ENCODE results near the gene EXOSC10. TPM values are rescaled to one million over a fixed set of nuclear protein-coding genes. Genes with fewer than 3 reads are reported as not detected.

The EXOSC10 gene
- total and polyA plus RNA-seq, 2 of the 4 experiments (the other 2 are of a cell fraction): 64.5 to 66.0 TPM

- H3K27me3 ChIP-seq (ENCODE audit: control insufficient read depth, insufficient read depth, low read length): no peaks in the 10 kb centered on the region
- ATAC-seq (ENCODE audit: low read depth) (no peak), DNase-seq (no peak)
- no peaks in the 10 kb centered on the region for H3K9me3 ChIP-seq (ENCODE audit: control insufficient read depth, insufficient read depth, low read length)
- no peak overlapping the region for H2BK5ac ChIP-seq (ENCODE audit: low read depth, low read length, poor library complexity, severe bottlenecking)
- peaks cover 23% of the 10 kb centered on the region for H3K36me3 ChIP-seq (ENCODE audit: control insufficient read depth, insufficient read depth, low read length)
- H3K79me1 ChIP-seq (ENCODE audit: low read depth in 1 of 2, low read length in 2 of 2): no peaks in the 10 kb centered on the region
- no peak overlapping the region for H3K14ac ChIP-seq (replicated peaks; ENCODE audit: low read depth, low read length)
- no peak overlapping the region for H2AFZ ChIP-seq (replicated peaks; ENCODE audit: low read length, poor library complexity)
- no peak overlapping the region for H2BK120ac ChIP-seq (ENCODE audit: low read depth, low read length)
- H4K91ac ChIP-seq (ENCODE audit: insufficient read depth, low read depth, low read length): no peak overlapping the region
- H3K4me1 ChIP-seq (ENCODE audit: control insufficient read depth, insufficient read depth, low read length): peaks cover 4% of the 10 kb centered on the region
- CTCF ChIA-PET: no interaction called here
- H4K8ac ChIP-seq (ENCODE audit: low read depth in 2 of 2, low read length in 2 of 2): no peak overlapping the region
- intact Hi-C loops (cut with micrococcal nuclease) (no loop called here), dilution Hi-C loops (cut with HindIII; ENCODE audit: low sequenced_read_pairs, unreplicated experiment) (no loop called here), in situ Hi-C loops (cut with MboI; ENCODE audit: low sequenced_read_pairs) (no loop called here)
- BruUV-seq (replicated peaks): no TSS peak
- H3K4ac ChIP-seq (ENCODE audit: low read depth, low read length): no peak overlapping the region
- H3K9ac ChIP-seq (ENCODE audit: low read depth, low read length): no peak overlapping the region
- H2BK15ac ChIP-seq (ENCODE audit: low read depth, low read length): no peak overlapping the region
- H2BK20ac ChIP-seq (ENCODE audit: low read depth, low read length): no peak overlapping the region
- peaks cover 5% of the 10 kb centered on the region; the same call in 1 of the 2 replicates for H3K9me1 ChIP-seq (ENCODE audit: insufficient read depth, low read length)
- no peak overlapping the region for H4K5ac ChIP-seq (ENCODE audit: low read depth, low read length)
- no peak overlapping the region for H2AK5ac ChIP-seq (ENCODE audit: low read depth, low read length)
- no peak overlapping the region for H3K23ac ChIP-seq (ENCODE audit: low read depth, low read length)
- no peaks in the 10 kb centered on the region for H4K20me1 ChIP-seq (ENCODE audit: insufficient read depth, low read length)
- H3K4me2 ChIP-seq (ENCODE audit: low read depth, low read length): no peak overlapping the region
- H2AK9ac ChIP-seq (replicated peaks; ENCODE audit: low read depth, low read length, poor library complexity): no peak overlapping the region
- TF ChIP-seq RCOR1 (IDR thresholded peaks at IDR 0.05; ENCODE audit: insufficient replicate concordance, low read length): no peak
- POLR2A ChIA-PET (ENCODE audit: unreplicated experiment): no interaction called here
- WGBS, 2 experiments (ENCODE audit: extremely low coverage in 2 of 2, insufficient read length in 1 of 2): no CpG with 5 or more reads among the region's 2 CpGs
- H3K56ac ChIP-seq (ENCODE audit: extremely low read depth, insufficient read depth, low read length): no peak overlapping the region
- no peak overlapping the region for H3K27ac ChIP-seq (ENCODE audit: insufficient read depth, low read length)
- no peak overlapping the region for H3K18ac ChIP-seq (ENCODE audit: low read depth, low read length)
- H3K4me3 ChIP-seq (ENCODE audit: insufficient read depth, low read depth, low read length): no peak overlapping the region
Observed at GRCh38 chr1:11143907-11144306, 44.2 kb upstream of the EXOSC10 start.

Data from IMR-90 (cell line).